ENCODE results near the gene SLC5A10. TPM values are rescaled to one million over a fixed set of nuclear protein-coding genes. Genes with fewer than 3 reads are reported as not detected.
A peak's percentile ranks its signal among the peaks of the same experiment; 100 is the strongest.

The SLC5A10 gene
- total RNA-seq, 1 experiment from 2014 or later = not detected

DNA sequence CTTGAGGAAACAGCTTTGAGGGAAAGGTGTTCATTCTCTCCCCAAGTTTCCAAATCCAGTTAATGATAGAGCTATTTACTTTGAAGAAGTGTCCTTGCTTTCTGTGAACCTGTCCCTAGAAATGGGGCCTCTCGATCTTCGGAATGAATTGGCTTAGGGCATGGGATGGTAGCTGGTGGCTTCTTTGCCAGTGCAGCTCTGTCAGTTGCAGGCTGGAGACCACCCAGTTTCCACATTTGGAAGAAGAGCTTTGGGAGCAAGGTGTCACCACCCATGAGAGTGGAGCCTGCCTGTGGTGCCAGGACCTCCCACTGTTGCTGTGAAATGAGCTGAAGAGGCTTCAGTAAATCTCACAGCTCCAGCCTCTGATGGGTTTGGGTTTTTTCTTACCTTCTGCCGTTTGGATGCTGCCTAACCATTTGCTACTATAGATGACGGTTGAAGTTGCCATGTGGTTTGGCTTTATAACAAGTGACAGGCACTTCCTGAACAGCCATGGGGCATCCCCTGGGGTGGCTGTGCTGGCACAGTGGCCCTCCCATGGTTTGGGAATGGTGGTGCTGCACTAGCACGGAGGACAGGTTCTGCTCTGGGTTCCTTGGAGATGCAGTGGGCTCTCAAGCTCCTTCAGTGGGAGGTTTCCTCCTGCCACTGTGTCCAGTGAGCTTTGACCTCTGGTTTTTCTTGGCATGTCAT is 19.5 kb upstream of the SLC5A10 start:
- H3K23ac ChIP-seq (ENCODE audit: insufficient read length, low read depth, low read length) = no peak overlapping the region
- H2BK20ac ChIP-seq (ENCODE audit: low read depth, low read length, poor library complexity, severe bottlenecking) = no peak overlapping the region
- no peak for DNase-seq
- no peaks in the 10 kb centered on the region for H3K4me1 ChIP-seq (ENCODE audit: insufficient read depth, low read length)
- H2BK12ac ChIP-seq (ENCODE audit: insufficient read length, low read depth, low read length) = no peak overlapping the region
- no peaks in the 10 kb centered on the region for H4K20me1 ChIP-seq (ENCODE audit: control insufficient read depth, insufficient read depth, insufficient read length)
- no peak overlapping the region for H3K18ac ChIP-seq (ENCODE audit: insufficient read length, low read depth, low read length)
- no peaks in the 10 kb centered on the region for H3K4me1 Mint-ChIP-seq
- no peaks in the 10 kb centered on the region for H3K79me2 ChIP-seq (ENCODE audit: insufficient read depth, low read length)
- H3K27ac ChIP-seq (ENCODE audit: insufficient read length, low read depth, low read length) = no peak overlapping the region
- no peaks in the 10 kb centered on the region for H3K23me2 ChIP-seq (ENCODE audit: insufficient read length, low read depth, low read length, poor library complexity, severe bottlenecking)
- H3K36me3 Mint-ChIP-seq (ENCODE audit: insufficient read depth in 1 of 3, low read depth in 3 of 3) = peaks cover 18 to 31% (median 29%) of the 10 kb centered on the region in 3 experiments; a peak in 6 of 7 replicates
- no peak overlapping the region for H4K91ac ChIP-seq (ENCODE audit: insufficient read length, low read depth, low read length)
- no peaks in the 10 kb centered on the region for H3K9me3 Mint-ChIP-seq
- H3K4me3 Mint-ChIP-seq = no peak overlapping the region
- H2AFZ ChIP-seq (ENCODE audit: low read length) = no peak overlapping the region
- TF ChIP-seq, protein P1, sequence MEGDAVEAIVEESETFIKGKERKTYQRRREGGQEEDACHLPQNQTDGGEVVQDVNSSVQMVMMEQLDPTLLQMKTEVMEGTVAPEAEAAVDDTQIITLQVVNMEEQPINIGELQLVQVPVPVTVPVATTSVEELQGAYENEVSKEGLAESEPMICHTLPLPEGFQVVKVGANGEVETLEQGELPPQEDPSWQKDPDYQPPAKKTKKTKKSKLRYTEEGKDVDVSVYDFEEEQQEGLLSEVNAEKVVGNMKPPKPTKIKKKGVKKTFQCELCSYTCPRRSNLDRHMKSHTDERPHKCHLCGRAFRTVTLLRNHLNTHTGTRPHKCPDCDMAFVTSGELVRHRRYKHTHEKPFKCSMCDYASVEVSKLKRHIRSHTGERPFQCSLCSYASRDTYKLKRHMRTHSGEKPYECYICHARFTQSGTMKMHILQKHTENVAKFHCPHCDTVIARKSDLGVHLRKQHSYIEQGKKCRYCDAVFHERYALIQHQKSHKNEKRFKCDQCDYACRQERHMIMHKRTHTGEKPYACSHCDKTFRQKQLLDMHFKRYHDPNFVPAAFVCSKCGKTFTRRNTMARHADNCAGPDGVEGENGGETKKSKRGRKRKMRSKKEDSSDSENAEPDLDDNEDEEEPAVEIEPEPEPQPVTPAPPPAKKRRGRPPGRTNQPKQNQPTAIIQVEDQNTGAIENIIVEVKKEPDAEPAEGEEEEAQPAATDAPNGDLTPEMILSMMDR (conservative IDR thresholded peaks at IDR 0.05) = no peak
- no peak overlapping the region for H4K8ac ChIP-seq (replicated peaks; ENCODE audit: insufficient read length, low read depth, low read length)
- 0 out of 7 replicates have a peak overlapping the region, but pooled peaks of 1 of the 3 experiments have one; percentile 70 for H3K27ac Mint-ChIP-seq
- H3K4me2 ChIP-seq (ENCODE audit: insufficient read depth, insufficient read length, low read length) = no peak overlapping the region
- H3K27me3 Mint-ChIP-seq (ENCODE audit: low read depth) = peaks cover 4% of the 10 kb centered on the region
- no peaks in the 10 kb centered on the region for H3K79me1 ChIP-seq (ENCODE audit: insufficient read depth, low read depth, low read length, poor library complexity, severe bottlenecking)
- no peak overlapping the region for H2BK15ac ChIP-seq (ENCODE audit: low read depth, low read length)
- no peak overlapping the region for H3K4ac ChIP-seq (ENCODE audit: low read depth, low read length)
- no peak overlapping the region for H3K9ac ChIP-seq (ENCODE audit: extremely low read depth, insufficient read length, low read length)
- no CpG with 5 or more reads among the region's 5 CpGs for WGBS (ENCODE audit: extremely low coverage, insufficient read length, low lambda C conversion rate)
- H3K56ac ChIP-seq (ENCODE audit: insufficient read length, low read depth, low read length) = no peak overlapping the region
- no peak overlapping the region for H3K14ac ChIP-seq (ENCODE audit: insufficient read depth, low read length)
- H3K9me3 ChIP-seq (ENCODE audit: control insufficient read depth, low read depth, low read length) = no peaks in the 10 kb centered on the region
- no peak overlapping the region for H4K5ac ChIP-seq (ENCODE audit: insufficient read length, low read depth, low read length)
- H3K27me3 ChIP-seq (ENCODE audit: insufficient read depth, low read length) = no peaks in the 10 kb centered on the region
- no peak overlapping the region for H2AK5ac ChIP-seq (ENCODE audit: insufficient read length, low read length)
- H3T11ph ChIP-seq (ENCODE audit: low read length) = no peak overlapping the region
- H2BK5ac ChIP-seq (ENCODE audit: insufficient read length, low read length) = no peak overlapping the region
- no peak overlapping the region for H2BK120ac ChIP-seq (ENCODE audit: low read depth, low read length, poor library complexity, severe bottlenecking)
